HepG2 (cell line): ENCODE measurements around the gene TTYH2. TPM values are rescaled to one million over a fixed set of nuclear protein-coding genes. Genes with fewer than 3 reads are reported as not detected.

Source experiments
- ATAC-seq: fragments of 200-7000 bp; cut with Tn5 transposase; 3 replicates; pipeline ENCODE4 v1.9.1; 2020; ENCODE audit warnings: mild to moderate bottlenecking, moderate library complexity
- BruUV-seq: library from RNA; stranded (reverse); fragments of 400-500 nt; replicated peaks from 2 replicates; lab custom pipeline; 2021; lab: Mats Ljungman, UMichigan
- CTCF ChIA-PET: fragments of 300-600 bp; formaldehyde crosslinking; extraction: SDS; loops from one replicate; lab custom pipeline; 2021; ENCODE audit warnings: low total read pairs, inconsistent platforms, low intra/inter-chr PET ratio; lab: Yijun Ruan, JAX
- POLR2A ChIA-PET: fragments of 350-600 bp; sonication (Branson Sonifier 250); formaldehyde crosslinking; loops from one replicate; lab custom pipeline; 2020; ENCODE audit warnings: antibody characterized with exemption, inconsistent platforms; lab: Yijun Ruan, JAX
- DNase-seq: peaks from one replicate; pipeline ENCODE4 v3.0.0-alpha.2; 2015; ENCODE audit warnings: low spot score
- FAIRE-seq: peaks from 3 replicates; lab custom pipeline; 2011; peaks lifted over from hg19 to GRCh38; lab: Jason Lieb, UNC
- H2AFZ ChIP-seq: one replicate; pipeline ENCODE4 v1.6.1; 2011; ENCODE audit warnings: low read length, inconsistent platforms
- H3K27ac ChIP-seq: fragments of 300-600 bp; 3 replicates; pipeline ENCODE4 v1.8.0; 2011; ENCODE audit warnings: mixed run types, mild to moderate bottlenecking, mixed read lengths, low read length, inconsistent platforms; ENCODE audit not compliant: insufficient read depth; ENCODE audit errors: extremely low read length
- H3K27me3 ChIP-seq, 2 experiments: fragments of 200-600 bp in 1 of 2; 2 replicates in 1 of 2; 3 replicates in 1 of 2; pipeline versions ENCODE4 v1.6.0 to v1.8.0; 2011; ENCODE audit warnings: low read length in 2 of 2, mild to moderate bottlenecking in 2 of 2, moderate library complexity in 2 of 2, inconsistent platforms in 1 of 2; ENCODE audit not compliant: insufficient read depth in 2 of 2, control insufficient read depth in 1 of 2
- H3K36me3 ChIP-seq, 2 experiments: fragments of 200-600 bp in 1 of 2; replicated peaks in 1 of 2; 2 replicates in 1 of 2; 3 replicates in 1 of 2; pipeline versions ENCODE4 v1.5.1 to v1.8.0; 2011; ENCODE audit warnings: low read length in 2 of 2, inconsistent platforms in 1 of 2; ENCODE audit not compliant: insufficient read depth in 2 of 2, control insufficient read depth in 1 of 2
- H3K4me1 ChIP-seq: 2 replicates; pipeline ENCODE4 v1.5.1; 2012; ENCODE audit warnings: low read length, inconsistent platforms; ENCODE audit not compliant: insufficient read depth
- H3K4me2 ChIP-seq: 2 replicates; pipeline ENCODE4 v1.6.0; 2011; ENCODE audit warnings: low read depth, low read length, inconsistent platforms
- H3K4me3 ChIP-seq, 3 experiments: fragments of 200-600 bp in 1 of 3; sonication (generic), shearing (Covaris generic) in 1 of 3; replicated peaks in 1 of 3; 2 replicates each; pipeline ENCODE4 v1.5.1; 2011 to 2016; ENCODE audit warnings: low read length in 3 of 3, inconsistent platforms in 2 of 3, low read depth in 2 of 3, mild to moderate bottlenecking in 2 of 3, control low read depth in 1 of 3, mixed read lengths in 1 of 3; ENCODE audit not compliant: insufficient read depth in 1 of 3
- H3K79me2 ChIP-seq: one replicate; pipeline ENCODE4 v1.6.1; 2011; ENCODE audit warnings: low read length, inconsistent platforms; ENCODE audit not compliant: insufficient read depth
- H3K9ac ChIP-seq: 2 replicates; pipeline ENCODE4 v1.6.0; 2011; ENCODE audit warnings: mild to moderate bottlenecking, low read depth, low read length, inconsistent platforms; ENCODE audit not compliant: insufficient read depth
- H3K9me3 ChIP-seq: 2 replicates; pipeline ENCODE4 v1.5.1; 2012; ENCODE audit warnings: mild to moderate bottlenecking, low read length
- H4K20me1 ChIP-seq: 2 replicates; pipeline ENCODE4 v1.6.0; 2011; ENCODE audit warnings: inconsistent platforms, mild to moderate bottlenecking, low read length, moderate library complexity; ENCODE audit not compliant: insufficient read depth
- HDAC6 ChIP-seq: fragments of 200-600 bp; sonication (generic); IDR thresholded peaks from 2 replicates; pipeline ENCODE4 v1.7.0; 2017; ENCODE audit warnings: mild to moderate bottlenecking, antibody characterized with exemption, low read length, low read depth
- PAWR ChIP-seq: sonication (generic); formaldehyde crosslinking; IDR thresholded peaks from 2 replicates; pipeline ENCODE4 v1.4.0; 2020; ENCODE audit warnings: missing genetic modification reagents, mild to moderate bottlenecking, borderline replicate concordance
- PAXIP1 ChIP-seq: sonication (generic); formaldehyde crosslinking; conservative IDR thresholded peaks from 2 replicates; pipeline ENCODE4 v1.4.0; 2020; ENCODE audit warnings: mild to moderate bottlenecking, missing genetic modification reagents, moderate library complexity
- TARDBP ChIP-seq: sonication (generic); formaldehyde crosslinking; IDR thresholded peaks from 2 replicates; pipeline ENCODE4 v1.8.0; 2022; ENCODE audit warnings: mild to moderate bottlenecking, missing genetic modification reagents
- ZFP36L2 ChIP-seq: sonication (generic); formaldehyde crosslinking; IDR thresholded peaks from 2 replicates; pipeline ENCODE4 v1.4.0; 2020; ENCODE audit warnings: missing genetic modification reagents
- ZNF512B ChIP-seq: sonication (generic); formaldehyde crosslinking; IDR thresholded peaks from 2 replicates; pipeline ENCODE4 v1.5.1; 2020; ENCODE audit warnings: missing genetic modification reagents, mild to moderate bottlenecking, borderline replicate concordance
- WGBS: methylation state at CpG from one replicate; pipeline ENCODE4 v1.1.6; 2017; ENCODE audit warnings: low lambda C conversion rate; 5-methylcytosine and 5-hydroxymethylcytosine counted together
- in situ Hi-C: cut with HindIII; loops from 2 replicates; pipeline ENCODE4 v1.10.0; 2017; ENCODE audit warnings: low pct_unique_long_range_greater_than_20kb; ENCODE audit not compliant: extremely low pct_ligation_motif_present
- intact Hi-C: fragments of 100-400 bp; cut with micrococcal nuclease; formaldehyde crosslinking; loops from one replicate; pipeline ENCODE4 v1.10.0; 2022; ENCODE audit not compliant: unreplicated experiment
- polyA plus RNA-seq, 8 experiments: library from polyadenylated mRNA; depleted of rRNA in 3 of 8; stranded (reverse) in 7 of 8; unstranded in 1 of 8; fragments of >200 nt; fragmentation: Illumina TruSeq in 4 of 8; extraction: Trizol in 4 of 8; gene quantifications; 2 replicates each; pipeline versions ENCODE4 v1.2.1 to v1.2.3, GENCODE V29; 2011 to 2016; ENCODE audit warnings: low read depth in 4 of 8, missing spikeins in 1 of 8, mixed read lengths in 1 of 8; ENCODE audit not compliant: insufficient read depth in 1 of 8
- total RNA-seq, 5 experiments: library from RNA; depleted of rRNA; stranded (reverse); fragments of >200 nt; fragmentation: Illumina TruSeq; extraction: Trizol; gene quantifications; 2 replicates each; pipeline ENCODE4 v1.2.3, GENCODE V29; 2016; ENCODE audit warnings: low read depth in 1 of 5
- TF ChIP-seq, protein P1 (sequence below): sonication (generic); formaldehyde crosslinking; IDR thresholded peaks from 2 replicates; pipeline ENCODE4 v1.9.0; 2021; ENCODE audit warnings: missing genetic modification reagents, borderline replicate concordance

TTYH2 gene
- total and polyA plus RNA-seq, 2 of the 13 experiments (the other 11 are each of a cell fraction or from before 2014, with no cell fraction given) = 0.77 to 0.96 TPM

GRCh38 chr17:74272731-74273201, 59.4 kb downstream of the TTYH2 start:
- Histone ChIP-seq H3K9me3 (no peaks in the 10 kb centered on the region), H4K20me1 (no peaks in the 10 kb centered on the region)
- no peak for DNase-seq
- CTCF ChIA-PET = no interaction called here
- in situ Hi-C loops (no loop called here), intact Hi-C loops (no loop called here)
- TF ChIP-seq, protein P1, sequence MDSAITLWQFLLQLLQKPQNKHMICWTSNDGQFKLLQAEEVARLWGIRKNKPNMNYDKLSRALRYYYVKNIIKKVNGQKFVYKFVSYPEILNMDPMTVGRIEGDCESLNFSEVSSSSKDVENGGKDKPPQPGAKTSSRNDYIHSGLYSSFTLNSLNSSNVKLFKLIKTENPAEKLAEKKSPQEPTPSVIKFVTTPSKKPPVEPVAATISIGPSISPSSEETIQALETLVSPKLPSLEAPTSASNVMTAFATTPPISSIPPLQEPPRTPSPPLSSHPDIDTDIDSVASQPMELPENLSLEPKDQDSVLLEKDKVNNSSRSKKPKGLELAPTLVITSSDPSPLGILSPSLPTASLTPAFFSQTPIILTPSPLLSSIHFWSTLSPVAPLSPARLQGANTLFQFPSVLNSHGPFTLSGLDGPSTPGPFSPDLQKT (CRISPR knock-in tag) = no peak
- TF ChIP-seq, all 625 proteins: peak for 0
- WGBS = 30% methylated on average over 10 of the region's 10 CpGs
- Histone ChIP-seq H3K79me2 (no peaks in the 10 kb centered on the region), H2AFZ (no peak overlapping the region), H3K27ac (no peak overlapping the region), H3K4me3 (no peak overlapping the region), H3K4me2 (no peak overlapping the region), H3K9ac (no peak overlapping the region), H3K4me1 (no peaks in the 10 kb centered on the region), H3K27me3 (peaks cover 6 to 74% of the 10 kb centered on the region in 2 experiments), H3K36me3 (no peaks in the 10 kb centered on the region)
- no TSS peak for BruUV-seq
- FAIRE-seq = no peak
- no peak for ATAC-seq
- POLR2A ChIA-PET = no interaction called here

DNA sequence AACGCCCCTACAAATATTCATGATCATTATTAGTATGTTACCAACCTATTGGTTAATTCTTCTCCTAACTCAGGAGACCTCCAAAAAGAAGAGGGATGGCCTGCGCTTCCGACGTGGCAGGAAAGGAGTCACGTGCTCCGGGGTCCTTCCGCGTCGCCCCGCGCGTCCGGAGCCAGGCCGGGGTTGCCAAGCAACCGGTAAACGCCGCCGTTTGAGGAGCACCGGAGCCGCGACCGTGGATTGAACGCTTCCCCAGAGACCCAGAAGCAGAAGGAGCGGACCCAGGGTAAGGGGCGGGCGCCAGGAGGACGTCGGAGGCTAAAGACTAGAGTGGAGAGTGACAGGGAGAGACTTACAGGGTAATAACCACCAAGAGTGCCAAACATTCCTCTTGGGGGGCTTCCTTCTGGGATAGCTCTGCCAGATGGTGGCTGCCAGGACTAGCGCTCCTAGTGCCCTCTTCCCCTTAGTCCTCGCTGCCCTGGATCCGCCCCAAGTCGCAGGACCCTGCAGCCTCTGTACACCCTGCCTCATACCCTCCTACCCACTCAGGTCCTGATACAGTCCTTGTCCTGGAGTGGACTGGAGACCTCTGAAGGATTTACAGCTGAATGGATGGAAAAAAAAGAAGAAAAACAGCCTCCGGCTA, 60.8 kb downstream of the TTYH2 start, which contains the start of gene DNAI2:
TSS of gene DNAI2 (plus strand) at position 175 of the 649 bp plus-strand sequence. CDS start 7,584 bp downstream, outside the sequence.
- intact Hi-C loops = no loop called here
- ChIA-PET POLR2A (no interaction called here), CTCF (no interaction called here)
- Histone ChIP-seq H4K20me1 (no peaks in the 10 kb centered on the region), H3K4me3 (no peak within 1 kb of the TSS), H3K4me1 (no peaks in the 10 kb centered on the region), H3K9ac (no peak within 1 kb of the TSS), H2AFZ (no peak within 1 kb of the TSS), H3K27ac (no peak within 1 kb of the TSS), H3K27me3 (peaks cover 6 to 64% of the 10 kb centered on the region in 2 experiments), H3K4me2 (no peak within 1 kb of the TSS), H3K36me3 (no peaks in the 10 kb centered on the region), H3K9me3 (no peaks in the 10 kb centered on the region), H3K79me2 (no peaks in the 10 kb centered on the region)
- 16% methylated on average over 33 of the region's 33 CpGs for WGBS
- BruUV-seq = no TSS peak
- DNase-seq (no peak), FAIRE-seq (no peak), ATAC-seq (no peak)
- in situ Hi-C loops = no loop called here
- TF ChIP-seq ZNF512B (CRISPR knock-in tag) (no peak), TARDBP (CRISPR knock-in tag) (no peak), ZFP36L2 (CRISPR knock-in tag) (no peak), HDAC6 (no peak), PAWR (no peak), PAXIP1 (CRISPR knock-in tag) (no peak)
